ENCODE measurements around the gene PDCD1.
"Not testable (repeated sequence)": the region's sequence is repeated elsewhere in the genome, so short reads cannot be mapped to it uniquely, and the experiment has no call there.

PDCD1 gene

DNA sequence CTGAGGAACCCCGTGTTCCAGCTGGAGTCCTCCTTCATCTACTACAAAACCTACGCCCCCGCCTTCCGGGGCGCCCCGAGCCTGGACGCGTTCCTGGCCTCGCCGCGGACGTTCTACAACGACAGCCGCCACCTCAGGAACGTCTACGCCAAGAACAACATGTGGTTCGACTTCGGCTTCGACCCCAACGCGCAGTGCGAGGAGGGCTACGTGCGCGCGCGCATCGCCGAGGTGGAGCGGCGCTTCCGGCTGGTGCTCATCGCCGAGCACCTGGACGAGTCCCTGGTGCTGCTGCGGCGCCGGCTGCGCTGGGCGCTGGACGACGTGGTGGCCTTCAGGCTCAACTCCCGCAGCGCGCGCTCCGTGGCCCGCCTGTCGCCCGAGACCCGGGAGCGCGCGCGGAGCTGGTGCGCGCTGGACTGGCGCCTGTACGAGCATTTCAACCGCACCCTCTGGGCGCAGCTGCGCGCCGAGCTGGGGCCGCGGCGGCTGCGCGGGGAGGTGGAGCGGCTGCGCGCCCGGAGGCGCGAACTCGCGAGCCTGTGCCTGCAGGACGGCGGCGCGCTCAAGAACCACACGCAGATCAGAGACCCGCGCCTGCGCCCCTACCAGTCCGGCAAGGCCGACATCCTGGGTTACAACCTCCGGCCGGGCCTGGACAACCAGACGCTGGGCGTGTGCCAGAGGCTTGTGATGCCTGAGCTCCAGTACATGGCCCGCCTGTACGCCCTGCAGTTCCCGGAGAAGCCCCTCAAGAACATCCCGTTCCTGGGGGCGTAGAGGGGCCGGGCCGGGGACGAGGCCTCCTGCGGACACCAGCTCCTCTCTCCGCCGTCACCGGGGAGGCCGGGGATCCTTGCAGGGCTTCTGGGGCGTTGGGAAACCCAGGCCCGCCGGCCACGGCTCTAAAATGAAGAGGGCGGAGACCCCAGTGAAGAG, 55.0 kb downstream of the PDCD1 start:
- DNase-seq (ENCODE audit: insufficient read length, low spot score) (no peak), FAIRE-seq (no peak)
- TF ChIP-seq POLR2A (IDR thresholded peaks at IDR 0.05; ENCODE audit: low read depth, low read length): no peak

DNA sequence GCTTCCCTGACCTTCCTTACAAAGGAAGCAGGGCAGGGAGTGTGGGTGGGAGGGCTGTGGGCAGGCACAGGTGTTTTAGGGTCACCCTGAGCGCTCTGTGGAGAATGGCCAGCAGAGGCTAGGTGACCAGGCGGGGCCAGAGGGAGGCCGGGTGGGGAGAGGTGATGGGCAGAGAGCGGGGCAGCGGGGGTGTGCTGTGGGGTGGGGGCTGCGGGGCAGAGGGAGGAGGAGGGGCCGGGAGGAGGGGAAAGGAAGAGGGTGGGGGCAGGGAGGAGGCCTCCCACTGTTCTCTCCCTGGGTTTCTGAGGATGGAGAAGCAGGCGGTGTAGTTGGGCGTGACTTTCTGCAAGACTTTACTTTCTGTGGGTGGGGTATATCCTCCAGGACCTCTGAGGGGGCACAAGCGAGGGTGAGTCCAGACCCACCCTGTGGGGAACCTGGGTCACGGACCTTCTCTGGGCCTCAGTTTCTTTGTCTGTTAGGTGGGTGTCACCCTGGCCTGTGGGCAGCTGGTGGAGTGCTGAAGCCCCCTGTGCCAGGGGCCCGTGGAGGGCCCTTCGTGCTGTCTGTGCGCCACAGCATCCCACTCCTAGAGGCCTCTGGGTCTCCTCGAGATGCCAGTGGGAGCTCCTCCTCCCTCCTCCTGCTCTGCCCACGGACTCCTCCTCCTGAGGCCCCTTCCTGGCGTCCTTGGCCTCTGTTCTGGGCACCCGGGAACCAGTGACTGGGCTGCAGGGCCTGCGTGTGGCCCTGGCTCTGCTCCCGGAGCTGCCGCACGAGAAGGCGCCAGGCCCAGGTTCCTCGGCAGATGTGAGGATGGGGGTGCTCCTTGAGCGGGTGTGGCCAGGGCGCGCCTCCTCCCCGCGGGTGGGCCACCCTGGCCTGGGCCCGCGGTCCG, 56.0 kb downstream of the PDCD1 start:
- no peak for FAIRE-seq
- no peak for DNase-seq (ENCODE audit: insufficient read length, low spot score)
- no peak for TF ChIP-seq POLR2A (IDR thresholded peaks at IDR 0.05; ENCODE audit: low read depth, low read length)

DNA sequence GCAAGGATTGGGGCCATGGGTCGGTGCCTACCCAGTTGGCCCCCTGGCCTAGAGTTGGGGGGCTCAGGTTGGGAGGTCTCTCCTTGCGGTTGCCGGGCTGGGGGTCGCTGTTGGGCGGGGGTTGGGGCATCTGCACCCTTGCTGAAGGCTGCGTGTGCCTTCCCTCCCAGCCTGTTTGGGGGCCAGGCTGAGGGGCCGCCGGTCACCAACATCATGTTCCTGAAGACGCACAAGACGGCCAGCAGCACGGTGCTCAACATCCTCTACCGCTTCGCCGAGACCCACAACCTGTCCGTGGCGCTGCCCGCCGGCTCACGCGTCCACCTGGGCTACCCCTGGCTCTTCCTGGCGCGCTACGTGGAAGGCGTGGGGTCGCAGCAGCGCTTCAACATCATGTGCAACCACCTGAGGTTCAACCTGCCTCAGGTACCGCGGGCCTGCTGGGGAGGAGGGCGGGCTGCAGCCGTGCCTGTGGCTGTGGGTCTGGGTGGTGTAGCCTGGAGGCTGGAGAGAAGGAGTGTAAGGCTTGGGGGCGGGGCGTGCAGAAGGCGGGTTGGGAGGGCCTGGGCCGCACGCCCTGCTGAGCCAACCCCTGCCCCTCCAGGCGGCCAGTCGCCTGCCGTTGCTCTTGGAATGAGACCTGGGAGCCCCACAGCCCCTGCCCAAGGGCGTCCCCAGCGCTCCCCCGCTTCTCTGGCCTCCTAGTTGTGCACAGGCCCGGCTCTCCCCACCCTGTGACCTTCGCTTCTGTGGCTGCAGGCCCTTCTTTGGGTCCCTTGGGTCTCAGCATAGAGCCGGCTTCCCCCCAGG, 56.9 kb downstream of the PDCD1 start:
- FAIRE-seq (no peak), DNase-seq (ENCODE audit: insufficient read length, low spot score) (no peak)
- no peak for TF ChIP-seq POLR2A (IDR thresholded peaks at IDR 0.05; ENCODE audit: low read depth, low read length)

DNA sequence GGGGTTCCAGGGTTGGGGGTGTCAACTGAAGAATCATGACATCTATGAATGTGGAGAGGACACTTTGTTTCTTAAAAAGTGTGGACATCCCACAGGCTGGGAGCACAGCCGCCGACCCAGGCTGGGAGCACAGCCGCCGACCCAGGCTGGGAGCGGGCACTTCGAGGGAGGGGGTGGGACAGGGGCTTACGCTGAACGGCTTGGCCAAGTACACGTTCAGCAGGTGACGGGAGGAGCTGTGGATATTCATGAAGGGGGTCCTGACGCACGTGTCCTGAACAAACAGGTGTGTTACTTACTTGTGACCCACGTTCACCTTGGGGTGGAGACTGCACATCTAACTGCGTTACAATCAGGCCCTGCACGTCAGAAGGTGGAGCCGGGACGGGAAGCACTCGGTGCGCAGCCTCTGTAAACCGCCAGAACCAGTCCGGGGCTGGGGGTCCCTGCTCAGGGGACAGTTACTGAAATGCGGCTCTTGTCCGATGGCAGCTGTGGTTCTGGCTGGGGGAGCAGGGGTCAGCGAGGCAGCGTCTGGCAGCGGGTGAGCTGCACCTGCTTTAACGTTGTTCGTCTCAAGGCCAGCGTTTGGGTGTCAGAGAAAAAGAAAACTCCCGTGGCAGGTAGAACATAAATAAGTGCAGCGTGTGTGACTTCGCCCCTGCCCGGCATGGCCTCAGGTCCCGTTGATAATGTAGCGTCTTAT, 58.3 kb downstream of the PDCD1 start:
- DNase-seq (ENCODE audit: insufficient read length, low spot score); FAIRE-seq: not testable (repeated sequence)

All from H54 (cell line).